HCT116 (cell line): ENCODE data around the gene TAGLN. TPM values are rescaled to one million over a fixed set of nuclear protein-coding genes. Genes with fewer than 3 reads are reported as not detected.

Experiments used
- ATAC-seq: fragments of 200-7000 bp; cut with Tn5 transposase; 2 replicates; pipeline ENCODE4 v1.9.1; 2020; ENCODE audit warnings: mild to moderate bottlenecking, moderate library complexity
- BruUV-seq: library from RNA; stranded (reverse); fragments of 400-500 nt; replicated peaks from 2 replicates; lab custom pipeline; 2021; lab: Mats Ljungman, UMichigan
- CTCF ChIA-PET: fragments of 300-600 bp; sonication (Branson Sonifier 250); formaldehyde crosslinking; loops from one replicate; lab custom pipeline; 2021; ENCODE audit warnings: antibody characterized with exemption; lab: Charles Lee
- POLR2A ChIA-PET: fragments of 300-600, 350-600 bp; sonication (Branson Sonifier 250); formaldehyde crosslinking; loops from one replicate; lab custom pipeline; 2021; ENCODE audit warnings: antibody characterized with exemption; lab: Charles Lee
- RAD21 ChIA-PET, 2 experiments: fragments of 300-600 bp; sonication (Branson Sonifier 250); formaldehyde crosslinking; loops; one replicate each; lab custom pipeline; 2023; ENCODE audit warnings: low total read pairs in 2 of 2; ENCODE audit not compliant: uncharacterized antibody in 2 of 2, unreplicated experiment in 2 of 2, low non-redundant PET in 1 of 2; lab: Charles Lee
- DNase-seq: peaks from one replicate; pipeline ENCODE4 v3.0.0-alpha.2; 2010; ENCODE audit warnings: low read depth, low spot score
- H2AFZ ChIP-seq: fragments of 200-600 bp; shearing (Covaris generic), sonication (generic); 2 replicates; pipeline ENCODE4 v1.6.1; 2017; ENCODE audit warnings: low read depth, mixed run types, mixed read lengths, antibody characterized with exemption, low read length; ENCODE audit not compliant: poor library complexity, severe bottlenecking
- H3K27ac ChIP-seq: 2 replicates; pipeline ENCODE4 v1.5.1; 2012; ENCODE audit warnings: low read depth, low read length
- H3K27me3 ChIP-seq: fragments of 200-600 bp; sonication (generic); 2 replicates; pipeline ENCODE4 v1.6.1; 2016; ENCODE audit warnings: mixed run types, low read length, mixed read lengths; ENCODE audit not compliant: insufficient read depth
- H3K36me3 ChIP-seq, 2 experiments: fragments of 200-500 bp in 1 of 2; fragments of 200-600 bp in 1 of 2; sonication (Bioruptor generic) in 1 of 2; sonication (generic) in 1 of 2; 2 replicates each; pipeline versions ENCODE4 v1.5.1 to v1.6.1; 2014 to 2016; ENCODE audit warnings: low read length in 2 of 2, inconsistent platforms in 1 of 2, mixed read lengths in 1 of 2, mixed run types in 1 of 2; ENCODE audit not compliant: insufficient read depth in 2 of 2, control insufficient read depth in 1 of 2
- H3K4me1 ChIP-seq, 2 experiments: fragments of 200-600 bp in 1 of 2; sonication (generic) in 1 of 2; 2 replicates each; pipeline versions ENCODE4 v1.5.1 to v1.6.1; 2012 to 2017; ENCODE audit warnings: low read length in 2 of 2, inconsistent platforms in 1 of 2, mild to moderate bottlenecking in 1 of 2, mixed read lengths in 1 of 2, mixed run types in 1 of 2, moderate library complexity in 1 of 2; ENCODE audit not compliant: insufficient read depth in 2 of 2, control insufficient read depth in 1 of 2
- H3K4me2 ChIP-seq: fragments of 200-600 bp; sonication (generic); 2 replicates; pipeline ENCODE4 v1.6.1; 2017; ENCODE audit warnings: mixed run types, low read length, mixed read lengths
- H3K4me3 ChIP-seq, 2 experiments: fragments of 200-600 bp in 1 of 2; sonication (generic) in 1 of 2; replicated peaks in 1 of 2; 2 replicates each; pipeline ENCODE4 v1.5.1; 2011 to 2016; ENCODE audit warnings: low read length in 2 of 2, control low read depth in 1 of 2, low read depth in 1 of 2, mild to moderate bottlenecking in 1 of 2, mixed read lengths in 1 of 2, mixed run types in 1 of 2
- H3K79me2 ChIP-seq: fragments of 200-600 bp; sonication (generic); 2 replicates; pipeline ENCODE4 v1.6.1; 2017; ENCODE audit warnings: mild to moderate bottlenecking, mixed run types, low read length, moderate library complexity, mixed read lengths; ENCODE audit not compliant: insufficient read depth
- H3K9ac ChIP-seq: fragments of 200-600 bp; sonication (generic); 2 replicates; pipeline ENCODE4 v1.6.1; 2016; ENCODE audit warnings: low read length, mixed read lengths
- H3K9me2 ChIP-seq: fragments of 200-600 bp; sonication (generic), shearing (Covaris generic); 2 replicates; pipeline ENCODE4 v1.6.1; 2017; ENCODE audit warnings: mixed run types, mild to moderate bottlenecking, moderate library complexity; ENCODE audit not compliant: insufficient read depth
- H3K9me3 ChIP-seq, 2 experiments: fragments of 200-500 bp in 1 of 2; fragments of 200-600 bp in 1 of 2; sonication (Bioruptor generic) in 1 of 2; sonication (generic) in 1 of 2; 2 replicates each; pipeline ENCODE4 v1.6.1; 2014 to 2017; ENCODE audit warnings: low read length in 2 of 2, mixed read lengths in 2 of 2, inconsistent platforms in 1 of 2, low read depth in 1 of 2, mild to moderate bottlenecking in 1 of 2, mixed run types in 1 of 2, moderate library complexity in 1 of 2; ENCODE audit not compliant: control insufficient read depth in 1 of 2, insufficient read depth in 1 of 2
- H4K20me1 ChIP-seq: fragments of 200-600 bp; sonication (generic), shearing (Covaris generic); 2 replicates; pipeline ENCODE4 v1.6.1; 2017; ENCODE audit warnings: mixed run types, mild to moderate bottlenecking, moderate library complexity; ENCODE audit not compliant: insufficient read depth
- CEBPB ChIP-seq: IDR thresholded peaks from 2 replicates; pipeline ENCODE4 v1.6.1; 2012; ENCODE audit warnings: low read depth
- EGR1 ChIP-seq: IDR thresholded peaks from 2 replicates; pipeline ENCODE4 v1.6.1; 2012; ENCODE audit warnings: low read depth
- EZH2 ChIP-seq: fragments of 200-600 bp; sonication (generic); IDR thresholded peaks from 2 replicates; pipeline ENCODE4 v1.6.1; 2017; ENCODE audit warnings: antibody characterized with exemption, mixed run types
- SIN3A ChIP-seq: IDR thresholded peaks from 2 replicates; pipeline ENCODE4 v1.6.1; 2012; ENCODE audit warnings: low read depth
- TCF7L2 ChIP-seq: IDR thresholded peaks from 2 replicates; pipeline ENCODE4 v1.7.0; 2011; ENCODE audit warnings: borderline replicate concordance, inconsistent platforms; ENCODE audit not compliant: insufficient read depth, insufficient read length; ENCODE audit errors: extremely low read depth
- intact Hi-C: fragments of 100-400 bp; cut with micrococcal nuclease; formaldehyde crosslinking; loops from 2 replicates; pipeline ENCODE4 v1.10.0; 2022
- total RNA-seq: library from RNA; stranded (reverse); gene quantifications from one replicate; pipeline ENCODE4 v1.2.1, GENCODE V29; 2021; ENCODE audit not compliant: unreplicated experiment
- TF ChIP-seq, protein P1 (sequence below): IDR thresholded peaks from 2 replicates; pipeline ENCODE4 v1.6.1; 2012; ENCODE audit warnings: low read depth

Gene TAGLN
- total RNA-seq, 1 experiment from 2014 or later, result 10.0 TPM

DNA sequence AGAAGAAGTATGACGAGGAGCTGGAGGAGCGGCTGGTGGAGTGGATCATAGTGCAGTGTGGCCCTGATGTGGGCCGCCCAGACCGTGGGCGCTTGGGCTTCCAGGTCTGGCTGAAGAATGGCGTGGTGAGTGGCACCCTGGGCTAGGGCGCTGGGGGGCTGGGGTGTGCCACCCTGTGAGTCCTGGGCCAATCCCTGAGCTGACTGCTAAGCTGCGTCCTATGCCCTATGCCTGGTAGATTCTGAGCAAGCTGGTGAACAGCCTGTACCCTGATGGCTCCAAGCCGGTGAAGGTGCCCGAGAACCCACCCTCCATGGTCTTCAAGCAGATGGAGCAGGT, 3.9 kb downstream of the TAGLN start:
- intact Hi-C loops, result no loop called here
- TF ChIP-seq SIN3A, result no peak
- no peak for TF ChIP-seq TCF7L2
- no peak for TF ChIP-seq CEBPB
- no peak for TF ChIP-seq EGR1
- no peak for TF ChIP-seq EZH2
- TF ChIP-seq, protein P1, sequence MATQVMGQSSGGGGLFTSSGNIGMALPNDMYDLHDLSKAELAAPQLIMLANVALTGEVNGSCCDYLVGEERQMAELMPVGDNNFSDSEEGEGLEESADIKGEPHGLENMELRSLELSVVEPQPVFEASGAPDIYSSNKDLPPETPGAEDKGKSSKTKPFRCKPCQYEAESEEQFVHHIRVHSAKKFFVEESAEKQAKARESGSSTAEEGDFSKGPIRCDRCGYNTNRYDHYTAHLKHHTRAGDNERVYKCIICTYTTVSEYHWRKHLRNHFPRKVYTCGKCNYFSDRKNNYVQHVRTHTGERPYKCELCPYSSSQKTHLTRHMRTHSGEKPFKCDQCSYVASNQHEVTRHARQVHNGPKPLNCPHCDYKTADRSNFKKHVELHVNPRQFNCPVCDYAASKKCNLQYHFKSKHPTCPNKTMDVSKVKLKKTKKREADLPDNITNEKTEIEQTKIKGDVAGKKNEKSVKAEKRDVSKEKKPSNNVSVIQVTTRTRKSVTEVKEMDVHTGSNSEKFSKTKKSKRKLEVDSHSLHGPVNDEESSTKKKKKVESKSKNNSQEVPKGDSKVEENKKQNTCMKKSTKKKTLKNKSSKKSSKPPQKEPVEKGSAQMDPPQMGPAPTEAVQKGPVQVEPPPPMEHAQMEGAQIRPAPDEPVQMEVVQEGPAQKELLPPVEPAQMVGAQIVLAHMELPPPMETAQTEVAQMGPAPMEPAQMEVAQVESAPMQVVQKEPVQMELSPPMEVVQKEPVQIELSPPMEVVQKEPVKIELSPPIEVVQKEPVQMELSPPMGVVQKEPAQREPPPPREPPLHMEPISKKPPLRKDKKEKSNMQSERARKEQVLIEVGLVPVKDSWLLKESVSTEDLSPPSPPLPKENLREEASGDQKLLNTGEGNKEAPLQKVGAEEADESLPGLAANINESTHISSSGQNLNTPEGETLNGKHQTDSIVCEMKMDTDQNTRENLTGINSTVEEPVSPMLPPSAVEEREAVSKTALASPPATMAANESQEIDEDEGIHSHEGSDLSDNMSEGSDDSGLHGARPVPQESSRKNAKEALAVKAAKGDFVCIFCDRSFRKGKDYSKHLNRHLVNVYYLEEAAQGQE, result no peak
- Histone ChIP-seq H3K79me2 (no peaks in the 10 kb centered on the region), H3K4me1 (peaks cover 12 to 22% of the 10 kb centered on the region in 2 experiments), H3K9me3 (no peaks in the 10 kb centered on the region), H3K4me2 (no peak overlapping the region), H3K27ac (no peak overlapping the region), H3K9ac (no peak overlapping the region), H3K36me3 (peaks cover 0 to 7% of the 10 kb centered on the region in 2 experiments; a peak in 1 of 4 replicates), H3K4me3 (no peak overlapping the region), H3K27me3 (no peaks in the 10 kb centered on the region), H3K9me2 (no peaks in the 10 kb centered on the region), H4K20me1 (no peaks in the 10 kb centered on the region), H2AFZ (no peak overlapping the region)
- ChIA-PET POLR2A (no interaction called here), RAD21 (no interaction called here), CTCF (no interaction called here)
- ATAC-seq (no peak), DNase-seq (no peak)
- no TSS peak for BruUV-seq
